Stimulated activated CD8-positive, alpha-beta memory T cell treated with anti-CD3 and anti-CD28 coated beads, Interleukin-12 subunit alpha, Interleukin-12 subunit beta, amount 100 ng/mL, for 1 hour (primary cell): ENCODE measurements around the gene EDC4.
"Not testable (repeated sequence)": the region's sequence is repeated elsewhere in the genome, so short reads cannot be mapped to it uniquely, and the experiment has no call there.

Experiments used
- DNase-seq: peaks from one replicate; pipeline ENCODE4 v3.0.0-alpha.2; 2020; ENCODE audit warnings: low read depth

EDC4 gene

DNA sequence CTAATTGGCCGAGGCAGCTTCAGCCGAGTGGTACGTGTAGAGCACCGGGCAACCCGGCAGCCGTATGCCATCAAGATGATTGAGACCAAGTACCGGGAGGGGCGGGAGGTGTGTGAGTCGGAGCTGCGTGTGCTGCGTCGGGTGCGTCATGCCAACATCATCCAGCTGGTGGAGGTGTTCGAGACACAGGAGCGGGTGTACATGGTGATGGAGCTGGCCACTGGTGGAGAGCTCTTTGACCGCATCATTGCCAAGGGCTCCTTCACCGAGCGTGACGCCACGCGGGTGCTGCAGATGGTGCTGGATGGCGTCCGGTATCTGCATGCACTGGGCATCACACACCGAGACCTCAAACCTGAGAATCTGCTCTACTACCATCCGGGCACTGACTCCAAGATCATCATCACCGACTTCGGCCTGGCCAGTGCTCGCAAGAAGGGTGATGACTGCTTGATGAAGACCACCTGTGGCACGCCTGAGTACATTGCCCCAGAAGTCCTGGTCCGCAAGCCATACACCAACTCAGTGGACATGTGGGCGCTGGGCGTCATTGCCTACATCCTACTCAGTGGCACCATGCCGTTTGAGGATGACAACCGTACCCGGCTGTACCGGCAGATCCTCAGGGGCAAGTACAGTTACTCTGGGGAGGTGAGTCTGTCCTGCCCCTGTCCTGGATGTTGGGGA, 36.3 kb downstream of the EDC4 start:
- no peak for DNase-seq

DNA sequence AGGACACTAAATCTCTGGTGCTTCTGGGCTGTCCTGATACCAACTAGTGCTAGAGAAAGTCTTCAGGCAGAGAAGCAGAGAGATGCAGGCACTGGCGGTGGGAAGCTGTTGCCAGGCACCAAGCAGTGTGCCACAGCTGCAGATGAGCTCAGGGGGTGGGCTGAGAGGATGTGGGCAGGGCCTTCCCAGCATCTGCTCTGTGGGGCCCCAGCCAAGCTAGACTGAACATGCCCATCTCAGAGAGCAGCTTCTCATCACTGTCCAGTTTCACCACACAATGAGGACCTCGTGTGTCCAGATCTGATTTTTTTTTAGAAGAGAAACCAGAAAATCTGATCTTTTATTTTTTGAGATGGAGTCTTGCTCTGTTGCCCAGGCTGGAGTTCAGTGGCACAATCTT, 37.3 kb downstream of the EDC4 start:
- no peak for DNase-seq

DNA sequence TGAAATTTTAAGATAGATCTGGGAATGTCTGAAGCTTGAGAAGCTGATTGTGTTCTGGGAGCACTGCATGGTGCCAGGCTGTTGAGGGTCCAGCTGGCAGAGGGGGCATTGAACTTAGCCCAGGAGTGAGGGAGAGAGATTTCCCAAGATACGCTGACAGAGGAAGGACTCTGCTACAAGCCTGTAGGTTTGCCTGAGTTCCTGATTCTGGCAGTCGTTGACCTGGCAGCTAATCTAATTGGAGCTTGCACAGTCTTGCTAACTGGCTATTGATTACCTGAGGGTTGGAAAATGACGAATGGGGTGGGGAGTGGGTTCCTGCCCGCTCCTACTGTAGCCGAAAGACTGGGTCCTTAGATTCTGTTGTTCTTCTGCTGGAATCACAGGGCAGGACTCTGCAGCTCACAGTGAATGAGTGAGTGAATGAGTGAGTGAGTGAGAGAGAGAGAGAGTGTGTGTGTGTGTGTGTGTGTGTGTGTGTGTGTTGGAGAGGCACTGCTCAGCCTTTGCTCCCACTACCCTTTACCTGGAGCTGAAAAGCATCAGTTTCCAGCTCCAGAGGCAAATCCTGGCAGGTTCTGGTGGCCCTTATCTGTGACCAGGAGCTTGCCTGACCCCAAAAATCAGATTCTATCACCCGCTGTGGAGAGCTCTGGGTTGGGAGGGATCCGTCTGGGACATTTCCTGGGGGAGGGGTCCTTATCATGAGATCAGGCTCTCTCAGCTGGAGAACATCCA, 42.1 kb downstream of the EDC4 start:
- no peak for DNase-seq

DNA sequence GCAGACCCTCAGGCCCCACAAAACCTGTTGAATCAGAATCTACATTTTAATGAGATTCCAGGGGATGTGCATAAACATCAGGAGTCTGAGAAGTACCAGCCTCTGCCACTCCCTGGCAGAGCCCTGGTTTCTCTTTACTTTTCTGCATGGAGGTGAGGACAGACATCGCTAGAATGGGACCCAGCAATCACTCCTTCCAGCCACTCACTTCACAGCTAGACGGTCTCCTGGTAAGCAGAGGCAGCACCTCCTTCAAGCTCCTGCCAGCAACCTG, 42.6 kb downstream of the EDC4 start:
- DNase-seq, result not testable (repeated sequence)

DNA sequence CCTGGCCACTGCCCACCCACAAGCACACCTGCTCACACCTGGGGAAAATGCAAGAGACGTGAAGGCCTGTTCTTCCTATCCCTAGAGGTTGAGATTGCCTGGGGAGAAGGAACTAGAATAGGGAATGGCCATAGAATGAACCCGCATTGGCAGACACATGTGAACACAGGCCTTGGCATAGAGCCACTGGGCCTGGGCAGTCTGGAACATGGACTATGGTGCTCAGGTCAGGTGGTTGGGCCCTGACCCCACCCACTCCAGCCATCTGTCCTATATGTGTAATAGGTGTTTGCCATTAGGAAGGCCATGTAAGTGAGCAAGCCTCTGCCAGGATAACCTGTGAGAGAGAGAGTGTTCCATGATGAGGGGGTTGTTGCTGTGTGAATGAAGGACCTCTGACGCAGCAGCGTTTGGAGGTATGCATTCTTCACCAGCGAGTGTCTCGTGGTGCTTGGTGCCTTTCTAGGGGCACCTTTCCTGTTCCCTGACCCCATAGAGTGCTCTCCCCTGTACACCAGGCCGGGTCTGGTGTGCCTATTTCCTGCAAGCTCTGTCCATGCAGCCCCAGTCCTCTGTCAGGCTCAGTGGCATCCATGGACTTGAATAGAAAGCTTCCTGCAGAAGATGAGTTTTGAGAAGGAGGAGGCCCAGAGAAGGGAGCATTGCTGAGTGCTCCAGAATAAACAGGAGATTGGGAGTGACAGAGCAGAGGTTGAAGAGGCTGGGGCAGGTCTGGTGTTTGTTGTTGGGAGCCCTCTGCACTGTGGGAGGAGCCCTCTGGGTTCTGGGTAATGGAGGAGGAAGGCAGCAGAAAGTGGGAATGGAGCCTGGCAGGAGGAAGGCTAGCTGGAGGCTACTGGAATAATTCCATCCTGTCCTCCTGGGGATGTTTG, 43.2 kb downstream of the EDC4 start:
- DNase-seq, result no peak

DNA sequence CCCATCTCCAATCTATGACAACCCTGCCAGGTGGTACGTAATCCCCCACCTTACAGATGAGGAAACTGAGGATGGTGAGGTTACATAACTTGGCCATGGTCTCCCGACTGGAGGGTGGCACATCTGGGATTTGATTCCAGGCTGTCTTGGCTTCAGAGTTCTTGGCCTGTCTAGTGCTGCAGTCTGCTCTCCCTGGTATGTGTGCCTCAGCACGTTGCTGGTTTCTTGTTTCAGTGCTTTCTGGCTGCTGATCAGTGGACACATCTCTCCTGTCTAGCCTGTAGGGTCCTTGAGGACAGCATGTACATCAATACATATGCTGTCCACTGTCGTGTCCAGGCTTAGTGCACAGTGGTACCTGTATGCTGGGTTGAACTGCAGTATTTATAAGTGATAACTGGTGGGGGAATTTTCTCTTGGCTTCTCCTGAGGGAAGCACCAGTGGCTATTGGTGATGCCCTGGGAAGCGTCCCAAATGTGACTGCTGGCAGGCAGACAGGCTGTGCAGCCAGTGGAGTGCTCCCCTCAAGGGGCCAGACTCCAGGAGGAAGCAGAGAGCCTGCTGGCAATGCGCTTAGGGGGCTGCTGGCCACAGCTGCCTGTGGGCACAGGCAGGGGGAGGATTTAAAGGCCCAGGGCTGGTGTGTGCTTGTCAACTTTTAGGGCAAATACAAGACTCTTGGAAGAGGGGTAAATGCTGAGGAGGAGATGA, 44.4 kb downstream of the EDC4 start:
- no peak for DNase-seq

DNA sequence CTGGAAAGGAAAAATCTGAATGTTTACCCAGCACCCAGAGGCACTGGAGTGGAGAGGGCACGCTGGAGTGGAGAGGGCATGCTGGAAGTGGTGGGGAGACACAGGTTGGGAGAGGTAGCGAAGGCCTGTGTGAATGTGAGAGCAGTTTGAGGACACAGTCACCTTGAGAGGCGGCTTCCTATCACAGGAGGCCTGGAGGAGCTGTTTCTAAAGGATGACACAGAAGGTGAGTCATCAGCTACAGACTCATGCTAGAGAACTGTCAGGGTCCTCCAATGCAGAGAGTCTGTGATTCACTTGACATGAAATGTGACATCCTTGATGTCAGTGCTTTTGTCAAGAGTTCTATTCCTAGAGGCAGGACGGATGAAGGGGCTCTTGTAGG, 45.0 kb downstream of the EDC4 start:
- DNase-seq, result peak; percentile 25

DNA sequence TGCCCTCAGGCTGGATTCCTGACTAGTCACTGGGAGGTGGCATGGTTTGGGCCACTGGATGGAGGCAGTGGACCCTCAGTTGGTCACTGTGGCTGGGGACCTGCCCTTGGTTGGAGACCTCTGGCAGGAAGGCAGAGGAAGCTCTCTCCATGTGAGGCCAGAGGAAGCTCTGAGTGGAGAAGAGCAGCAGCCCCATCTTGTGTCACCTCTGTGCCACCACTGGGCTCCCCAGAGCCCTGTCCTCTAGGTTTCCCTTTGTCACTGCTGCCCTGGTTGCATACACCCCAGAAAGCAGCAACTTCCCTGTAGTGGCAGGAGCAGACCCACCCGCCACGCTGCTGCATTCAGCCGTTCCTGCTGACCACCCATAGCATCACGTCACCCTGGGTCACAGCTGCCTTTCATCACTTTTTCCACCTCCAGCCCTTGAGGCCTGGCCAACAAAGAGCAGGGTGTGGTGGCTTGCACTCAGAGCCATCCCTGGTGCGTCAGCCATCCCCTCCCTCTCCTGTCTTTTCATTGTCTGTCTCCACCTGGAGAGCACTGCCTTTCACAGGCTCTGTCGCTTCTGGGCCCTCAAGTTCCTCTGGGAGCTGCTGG, 46.9 kb downstream of the EDC4 start:
- DNase-seq, result no peak

DNA sequence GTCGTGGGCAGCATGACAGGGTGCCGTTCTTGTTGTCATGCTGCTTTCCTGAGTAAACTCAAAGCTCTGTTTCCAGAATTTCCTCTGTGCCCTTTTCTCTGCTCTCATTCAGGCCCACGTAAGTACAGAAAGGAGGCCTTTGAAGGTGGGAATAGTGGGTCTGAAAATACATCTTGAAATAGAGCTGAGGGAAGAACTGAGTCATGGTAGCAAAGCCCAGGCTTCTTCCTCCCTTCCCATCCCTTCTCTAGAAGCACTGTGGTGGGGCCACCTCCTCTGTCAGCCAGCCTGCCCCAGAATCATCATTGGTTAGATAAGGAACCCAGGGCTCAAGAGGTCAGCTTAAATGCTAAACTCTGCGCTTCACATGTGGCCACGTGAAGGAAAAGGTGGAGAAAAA, 49.4 kb downstream of the EDC4 start:
- no peak for DNase-seq

DNA sequence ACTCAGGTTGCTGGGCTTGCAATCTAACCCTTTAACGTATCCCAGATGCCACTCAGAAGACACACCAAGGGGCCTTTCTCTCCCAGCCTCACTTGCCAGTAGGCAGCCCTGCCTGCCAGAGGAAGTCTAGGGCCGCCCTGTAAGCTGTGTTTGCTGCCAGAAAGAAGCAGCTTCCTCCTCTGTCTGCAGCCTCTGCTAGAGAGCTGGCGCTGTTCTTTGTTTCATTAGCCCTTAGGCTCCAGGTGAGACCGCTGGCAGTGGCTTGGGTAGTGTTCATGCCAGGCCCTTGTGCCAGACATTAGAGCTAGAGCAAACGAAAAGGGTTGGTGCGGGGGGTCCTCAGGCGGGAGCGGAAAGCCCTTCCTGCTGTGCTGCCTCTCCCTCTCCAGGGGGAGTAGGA, 49.9 kb downstream of the EDC4 start:
- no peak for DNase-seq

DNA sequence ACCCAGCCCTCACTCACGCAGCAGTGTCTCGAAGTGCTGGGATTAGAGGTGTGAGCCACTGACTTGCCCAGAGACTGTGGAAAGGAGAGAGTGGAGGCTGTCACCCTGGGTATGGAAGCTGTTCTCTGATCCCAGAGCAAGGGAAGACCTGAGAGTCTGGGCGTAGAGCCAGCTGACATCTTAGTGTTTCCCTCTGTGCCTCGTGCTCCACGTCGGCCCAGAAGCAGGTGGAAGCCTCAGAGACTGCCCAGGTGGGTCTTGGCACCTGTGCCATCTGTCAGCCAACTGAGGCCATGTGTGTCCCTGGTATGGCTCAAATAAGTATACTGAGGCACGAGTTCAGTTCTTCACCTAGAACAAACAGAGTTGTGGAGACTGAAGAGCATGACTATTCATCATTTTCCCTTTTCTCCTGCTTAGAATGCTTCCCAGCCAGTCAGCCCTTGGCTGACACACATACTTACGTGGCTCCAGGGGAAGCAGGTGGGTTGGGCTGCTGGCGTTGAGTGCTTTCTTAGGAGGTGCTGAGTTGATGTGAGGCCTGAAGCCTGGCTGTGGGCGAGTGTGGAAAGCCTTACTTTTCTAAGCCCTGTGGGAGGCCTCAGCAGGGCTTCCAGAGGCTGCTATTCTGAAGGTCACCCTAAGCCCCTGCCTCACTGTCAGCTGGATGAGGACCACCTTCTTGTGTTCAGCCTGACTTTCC, 50.7 kb downstream of the EDC4 start:
- no peak for DNase-seq

DNA sequence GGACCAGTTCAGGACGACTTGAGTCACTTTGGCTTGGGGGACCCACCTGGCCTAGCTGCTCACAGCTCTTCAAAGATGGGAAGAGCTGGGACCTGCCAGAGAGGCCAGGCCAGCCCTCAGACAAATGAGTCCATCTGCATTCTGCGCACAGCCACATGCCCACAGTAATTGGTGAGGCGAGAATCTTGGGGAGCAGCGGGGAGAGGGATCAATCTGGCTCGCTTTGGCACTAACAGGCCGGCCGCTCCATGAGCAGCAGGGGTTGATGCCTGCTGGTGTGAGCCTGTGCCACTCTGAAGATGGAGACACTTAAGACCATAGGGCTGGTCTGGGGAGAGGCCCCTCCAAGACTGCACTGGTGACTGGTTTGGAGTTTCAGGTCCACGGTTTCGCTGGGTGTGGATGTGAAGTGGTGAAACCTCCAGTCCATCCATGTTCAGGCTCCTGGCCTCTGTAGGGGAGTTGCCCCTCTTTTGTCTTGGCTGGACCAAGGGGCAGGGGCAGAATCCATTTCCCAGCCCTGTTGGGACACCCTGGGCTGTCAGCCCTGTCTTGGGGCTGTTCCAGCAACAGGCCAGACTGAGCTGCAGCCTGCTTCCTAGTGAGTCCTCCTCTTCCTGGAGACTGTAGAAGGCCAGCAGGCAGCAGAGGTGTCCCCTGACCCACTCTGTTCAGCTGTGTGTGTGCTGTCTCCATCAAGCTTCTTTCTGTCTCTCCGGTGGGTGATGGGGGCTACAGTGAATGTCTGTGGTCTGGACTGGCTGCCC, 51.5 kb downstream of the EDC4 start:
- no peak for DNase-seq

DNA sequence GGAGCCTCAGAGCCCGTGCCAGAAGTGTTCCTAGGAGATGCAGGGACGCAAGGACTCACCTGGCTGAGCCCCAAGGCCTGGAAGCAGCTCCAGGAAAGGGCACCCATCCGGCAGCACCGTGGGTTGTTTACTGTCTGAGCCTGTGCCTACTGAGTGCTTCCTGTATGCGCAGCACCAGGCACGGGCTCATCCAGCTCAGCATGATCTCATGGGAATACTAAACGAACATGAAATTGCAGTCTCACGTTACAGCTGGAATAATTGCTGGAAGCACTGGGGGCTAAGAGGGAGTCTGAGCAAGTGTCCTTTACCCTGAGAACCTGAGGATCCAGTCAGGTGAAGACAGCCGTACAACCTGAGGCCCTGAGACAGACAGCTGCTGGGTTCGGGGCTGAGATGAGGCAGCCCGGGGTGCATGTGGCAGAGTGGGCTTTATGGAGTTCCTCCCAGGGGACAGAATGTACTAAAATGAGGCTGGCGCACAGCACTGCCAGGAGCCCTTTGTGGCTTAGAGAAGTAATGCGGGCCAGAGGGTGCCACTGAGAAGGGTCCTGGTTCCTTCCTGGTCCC, 53.4 kb downstream of the EDC4 start:
- no peak for DNase-seq

DNA sequence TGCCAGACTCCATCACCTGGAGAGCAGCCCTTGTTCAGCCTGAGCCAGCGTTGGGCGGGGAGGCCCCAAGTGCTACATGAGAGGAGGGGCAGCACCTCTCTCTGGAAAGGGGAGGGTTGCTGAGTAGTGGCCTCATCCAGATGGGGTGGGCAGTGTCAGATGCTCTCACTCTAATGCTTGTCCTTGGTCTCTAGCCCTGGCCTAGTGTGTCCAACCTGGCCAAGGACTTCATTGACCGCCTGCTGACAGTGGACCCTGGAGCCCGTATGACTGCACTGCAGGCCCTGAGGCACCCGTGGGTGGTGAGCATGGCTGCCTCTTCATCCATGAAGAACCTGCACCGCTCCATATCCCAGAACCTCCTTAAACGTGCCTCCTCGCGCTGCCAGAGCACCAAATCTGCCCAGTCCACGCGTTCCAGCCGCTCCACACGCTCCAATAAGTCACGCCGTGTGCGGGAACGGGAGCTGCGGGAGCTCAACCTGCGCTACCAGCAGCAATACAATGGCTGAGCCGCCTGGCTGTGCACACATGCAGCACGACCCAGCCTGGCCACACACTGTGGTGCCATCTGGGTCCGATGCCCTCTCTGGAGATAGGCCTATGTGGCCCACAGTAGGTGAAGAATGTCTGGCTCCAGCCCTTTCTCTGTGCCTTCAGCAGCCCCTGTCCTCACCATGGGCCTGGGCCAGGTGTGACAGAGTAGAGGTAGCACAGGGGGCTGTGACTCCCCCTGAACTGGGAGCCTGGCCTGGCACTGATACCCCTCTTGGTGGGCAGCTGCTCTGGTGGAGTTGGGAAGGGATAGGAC, 54.5 kb downstream of the EDC4 start:
- no peak for DNase-seq

DNA sequence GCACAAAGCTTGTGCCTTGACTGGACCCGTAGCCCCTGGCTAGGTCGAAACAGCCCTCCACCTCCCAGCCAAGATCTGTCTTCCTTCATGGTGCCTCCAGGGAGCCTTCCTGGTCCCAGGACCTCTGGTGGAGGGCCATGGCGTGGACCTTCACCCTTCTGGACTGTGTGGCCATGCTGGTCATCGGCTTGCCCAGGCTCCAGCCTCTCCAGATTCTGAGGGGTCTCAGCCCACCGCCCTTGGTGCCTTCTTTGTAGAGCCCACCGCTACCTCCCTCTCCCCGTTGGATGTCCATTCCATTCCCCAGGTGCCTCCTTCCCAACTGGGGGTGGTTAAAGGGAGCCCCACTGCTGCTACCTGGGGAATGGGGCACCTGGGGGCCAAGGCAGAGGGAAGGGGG, 55.3 kb downstream of the EDC4 start:
- no peak for DNase-seq

DNA sequence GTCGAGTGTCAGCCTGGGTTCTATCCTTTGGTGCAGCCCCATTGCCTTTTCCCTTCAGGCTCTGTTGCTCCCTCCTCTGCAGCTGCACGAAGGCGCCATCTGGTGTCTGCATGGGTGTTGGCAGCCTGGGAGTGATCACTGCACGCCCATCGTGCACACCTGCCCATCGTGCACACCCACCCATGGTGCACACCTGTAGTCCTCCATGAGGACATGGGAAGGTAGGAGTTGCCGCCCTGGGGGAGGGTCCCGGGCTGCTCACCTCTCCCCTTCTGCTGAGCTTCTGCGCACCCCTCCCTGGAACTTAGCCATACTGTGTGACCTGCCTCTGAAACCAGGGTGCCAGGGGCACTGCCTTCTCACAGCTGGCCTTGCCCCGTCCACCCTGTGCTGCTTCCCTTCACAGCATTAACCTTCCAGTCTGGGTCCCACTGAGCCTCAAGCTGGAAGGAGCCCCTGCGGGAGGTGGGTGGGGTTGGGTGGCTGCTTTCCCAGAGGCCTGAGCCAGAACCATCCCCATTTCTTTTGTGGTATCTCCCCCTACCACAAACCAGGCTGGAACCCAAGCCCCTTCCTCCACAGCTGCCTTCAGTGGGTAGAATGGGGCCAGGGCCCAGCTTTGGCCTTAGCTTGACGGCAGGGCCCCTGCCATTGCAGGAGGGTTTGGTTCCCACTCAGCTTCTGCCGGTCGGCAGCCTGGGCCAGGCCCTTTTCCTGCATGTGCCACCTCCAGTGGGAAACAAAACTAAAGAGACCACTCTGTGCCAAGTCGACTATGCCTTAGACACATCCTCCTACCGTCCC, 55.9 kb downstream of the EDC4 start:
- peak; percentile 60 for DNase-seq

DNA sequence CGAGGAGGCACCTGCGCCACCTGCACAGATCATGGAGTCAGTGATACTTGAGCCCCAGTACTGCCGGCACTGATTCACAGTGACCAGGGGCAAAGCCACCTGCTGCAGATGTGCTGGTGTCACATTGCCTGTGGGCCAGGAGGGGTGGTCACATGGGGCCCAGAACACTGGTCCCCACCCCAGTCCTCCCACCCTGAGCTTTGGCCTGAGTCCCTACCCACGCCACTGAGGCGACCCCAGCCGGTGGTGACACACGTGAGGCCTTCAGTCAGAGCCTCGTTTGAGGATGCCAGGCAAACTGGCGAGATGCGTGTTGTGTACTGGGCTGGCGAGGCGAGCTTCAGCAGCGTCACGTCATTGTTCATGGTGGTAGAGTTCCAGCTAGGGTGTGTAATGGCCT, 57.3 kb downstream of the EDC4 start:
- no peak for DNase-seq

DNA sequence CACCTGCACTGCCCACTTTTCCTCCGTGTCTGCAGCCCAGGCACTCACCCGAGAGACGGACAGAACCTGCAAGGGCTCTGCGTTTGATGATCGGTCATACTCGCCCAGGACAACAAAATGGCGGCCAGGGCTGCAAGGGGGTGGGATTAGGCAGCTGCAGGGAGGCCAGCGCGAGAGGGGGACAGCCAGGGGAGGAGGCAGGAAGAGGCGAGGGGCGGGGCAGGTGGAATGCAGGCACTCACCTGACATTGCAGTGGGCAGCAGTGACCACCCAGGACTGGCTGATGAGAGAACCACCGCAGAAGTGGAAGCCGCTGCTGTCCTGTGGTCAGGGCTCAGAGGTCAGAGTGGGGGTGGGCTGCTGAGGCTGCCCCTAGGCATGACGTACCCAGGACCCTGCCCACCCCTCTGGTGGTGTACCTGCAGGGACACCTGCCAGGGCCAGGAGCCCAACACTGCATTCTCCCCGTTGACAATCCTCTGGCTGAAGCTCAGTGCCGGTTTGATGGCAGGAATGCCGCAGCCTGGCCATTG, 57.9 kb downstream of the EDC4 start:
- no peak for DNase-seq
